AG10803 (cell line): ENCODE measurements around the gene IVD.

Experiments used
- DNase-seq: peaks from one replicate; pipeline ENCODE4 v3.0.0; 2010; ENCODE audit warnings: low read depth
- H3K4me3 ChIP-seq: 2 replicates; pipeline ENCODE4 v1.5.1; 2011; ENCODE audit warnings: mild to moderate bottlenecking, low read length, control low read depth
- TF ChIP-seq, protein P1 (sequence below): conservative IDR thresholded peaks from 2 replicates; pipeline ENCODE4 v1.5.1; 2011; ENCODE audit warnings: mild to moderate bottlenecking, low read length, control low read depth, inconsistent platforms

The IVD gene

DNA sequence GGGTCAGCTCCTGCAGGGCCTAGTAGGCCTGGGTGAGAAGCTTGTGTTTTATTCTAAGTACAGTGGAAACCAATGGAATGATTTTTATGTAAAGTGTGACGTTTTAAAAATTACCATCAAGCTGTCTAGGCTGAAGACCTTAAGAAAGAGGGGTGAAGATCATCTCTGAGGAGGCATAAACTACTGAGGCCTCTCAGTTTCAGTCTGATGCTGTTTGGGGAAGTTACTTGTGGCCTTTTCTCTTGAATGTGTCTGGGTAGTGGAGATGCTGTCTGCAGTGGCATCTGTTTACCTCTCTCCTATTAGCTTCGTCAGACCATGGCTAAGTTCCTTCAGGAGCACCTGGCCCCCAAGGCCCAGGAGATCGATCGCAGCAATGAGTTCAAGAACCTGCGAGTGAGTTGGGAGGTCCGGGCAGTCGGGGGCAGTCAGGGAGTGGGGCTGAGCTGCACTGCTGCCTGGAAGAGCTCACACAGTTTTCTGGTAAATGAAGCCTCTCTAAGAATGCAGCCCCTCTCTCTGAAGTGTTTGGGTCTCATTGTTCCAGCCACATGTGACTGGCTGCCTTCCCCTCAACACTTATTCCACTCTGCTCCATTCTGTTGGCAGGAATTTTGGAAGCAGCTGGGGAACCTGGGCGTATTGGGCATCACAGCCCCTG lies 1.9 kb downstream of the IVD start:
- no peak for DNase-seq
- TF ChIP-seq, protein P1, sequence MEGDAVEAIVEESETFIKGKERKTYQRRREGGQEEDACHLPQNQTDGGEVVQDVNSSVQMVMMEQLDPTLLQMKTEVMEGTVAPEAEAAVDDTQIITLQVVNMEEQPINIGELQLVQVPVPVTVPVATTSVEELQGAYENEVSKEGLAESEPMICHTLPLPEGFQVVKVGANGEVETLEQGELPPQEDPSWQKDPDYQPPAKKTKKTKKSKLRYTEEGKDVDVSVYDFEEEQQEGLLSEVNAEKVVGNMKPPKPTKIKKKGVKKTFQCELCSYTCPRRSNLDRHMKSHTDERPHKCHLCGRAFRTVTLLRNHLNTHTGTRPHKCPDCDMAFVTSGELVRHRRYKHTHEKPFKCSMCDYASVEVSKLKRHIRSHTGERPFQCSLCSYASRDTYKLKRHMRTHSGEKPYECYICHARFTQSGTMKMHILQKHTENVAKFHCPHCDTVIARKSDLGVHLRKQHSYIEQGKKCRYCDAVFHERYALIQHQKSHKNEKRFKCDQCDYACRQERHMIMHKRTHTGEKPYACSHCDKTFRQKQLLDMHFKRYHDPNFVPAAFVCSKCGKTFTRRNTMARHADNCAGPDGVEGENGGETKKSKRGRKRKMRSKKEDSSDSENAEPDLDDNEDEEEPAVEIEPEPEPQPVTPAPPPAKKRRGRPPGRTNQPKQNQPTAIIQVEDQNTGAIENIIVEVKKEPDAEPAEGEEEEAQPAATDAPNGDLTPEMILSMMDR = no peak
- no peak overlapping the region for H3K4me3 ChIP-seq

DNA sequence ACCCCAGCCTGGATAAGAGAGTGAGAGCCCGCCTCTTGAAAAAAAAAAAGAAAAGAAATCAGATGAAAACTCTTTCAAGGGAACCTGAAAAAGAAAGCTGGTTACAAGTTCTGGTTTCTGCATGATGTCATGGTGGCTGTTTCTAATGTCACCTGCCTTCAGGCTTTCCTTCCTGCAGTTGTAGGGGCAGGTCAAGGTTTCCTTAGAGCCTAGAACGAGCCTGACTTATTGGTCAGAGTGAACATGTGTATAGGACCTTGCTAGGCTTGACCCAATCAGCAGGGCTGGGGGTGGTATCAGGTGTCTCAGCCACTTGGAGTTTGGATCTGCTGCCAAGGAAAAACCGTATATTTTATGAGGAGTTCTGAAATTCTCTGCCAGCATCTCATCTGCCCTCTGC lies 3.8 kb downstream of the IVD start:
- TF ChIP-seq, protein P1 = no peak
- DNase-seq = no peak
- no peak overlapping the region for H3K4me3 ChIP-seq

DNA sequence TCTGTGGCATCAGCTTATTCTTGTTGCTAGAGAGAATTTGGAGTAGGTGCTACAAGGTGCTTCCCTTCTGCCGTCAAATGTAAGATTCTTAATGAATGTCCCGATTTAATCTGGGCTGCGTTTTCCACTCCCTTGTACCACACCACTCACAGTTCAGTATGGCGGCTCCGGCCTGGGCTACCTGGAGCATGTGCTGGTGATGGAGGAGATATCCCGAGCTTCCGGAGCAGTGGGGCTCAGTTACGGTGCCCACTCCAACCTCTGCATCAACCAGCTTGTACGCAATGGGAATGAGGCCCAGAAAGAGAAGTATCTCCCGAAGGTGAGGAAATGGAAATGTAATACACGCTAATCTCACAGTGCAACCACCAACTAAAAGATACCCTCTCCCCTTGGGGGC lies 4.9 kb downstream of the IVD start:
- no peak for DNase-seq
- no peak overlapping the region for H3K4me3 ChIP-seq
- TF ChIP-seq, protein P1 = no peak

DNA sequence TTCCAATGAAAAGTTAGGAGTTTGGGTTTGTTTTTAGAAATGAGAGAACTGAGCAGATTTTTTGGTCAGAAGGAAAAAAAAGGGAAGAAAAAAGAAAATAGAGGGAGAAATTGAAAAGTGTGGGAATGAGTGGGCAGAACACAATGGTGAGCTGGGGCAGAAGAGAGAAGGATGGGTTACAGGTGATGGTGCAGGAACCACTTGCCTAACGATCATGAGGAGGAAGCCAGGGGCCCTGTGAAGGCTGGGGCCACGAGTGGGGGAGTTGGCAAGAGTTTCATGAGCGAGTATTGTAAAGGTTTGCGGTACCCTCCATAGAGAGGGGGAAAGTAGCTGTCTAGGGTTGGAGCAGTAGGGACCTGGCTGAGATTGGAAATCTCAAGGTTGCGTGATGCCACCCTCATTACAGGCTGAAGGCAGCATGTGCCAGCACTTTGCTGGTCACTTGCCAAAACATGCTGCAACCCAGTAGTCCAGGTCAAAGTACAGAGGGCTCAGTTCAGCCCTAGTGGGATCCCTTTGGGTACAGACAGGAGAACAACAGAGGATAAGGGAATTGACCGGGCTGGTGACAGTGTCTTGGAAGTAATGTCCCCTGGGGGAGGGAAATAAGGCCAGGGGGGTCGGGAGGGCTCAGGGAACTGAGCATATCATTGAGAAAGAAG lies 6.6 kb downstream of the IVD start:
- TF ChIP-seq, protein P1 = no peak
- H3K4me3 ChIP-seq = no peak overlapping the region
- no peak for DNase-seq

DNA sequence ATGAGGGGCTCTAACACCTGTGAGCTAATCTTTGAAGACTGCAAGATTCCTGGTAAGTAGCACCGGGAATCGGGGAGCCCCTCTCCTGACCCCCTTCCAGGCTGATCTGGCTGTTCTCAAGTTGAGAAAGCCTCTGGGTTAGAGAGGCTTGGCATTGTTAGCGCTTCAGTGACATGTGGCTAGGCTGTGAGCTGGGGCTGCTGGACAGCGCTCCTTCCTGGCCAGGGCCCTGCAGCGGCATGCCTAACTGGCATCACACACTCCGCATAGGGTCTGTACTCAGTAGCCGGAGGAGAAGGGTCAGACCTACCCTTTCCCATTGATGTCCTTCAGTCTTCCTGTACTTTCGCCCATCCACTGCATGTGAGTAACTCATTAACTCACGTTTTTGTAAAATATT lies 7.4 kb downstream of the IVD start:
- no peak for DNase-seq
- TF ChIP-seq, protein P1 = no peak
- H3K4me3 ChIP-seq = no peak overlapping the region

DNA sequence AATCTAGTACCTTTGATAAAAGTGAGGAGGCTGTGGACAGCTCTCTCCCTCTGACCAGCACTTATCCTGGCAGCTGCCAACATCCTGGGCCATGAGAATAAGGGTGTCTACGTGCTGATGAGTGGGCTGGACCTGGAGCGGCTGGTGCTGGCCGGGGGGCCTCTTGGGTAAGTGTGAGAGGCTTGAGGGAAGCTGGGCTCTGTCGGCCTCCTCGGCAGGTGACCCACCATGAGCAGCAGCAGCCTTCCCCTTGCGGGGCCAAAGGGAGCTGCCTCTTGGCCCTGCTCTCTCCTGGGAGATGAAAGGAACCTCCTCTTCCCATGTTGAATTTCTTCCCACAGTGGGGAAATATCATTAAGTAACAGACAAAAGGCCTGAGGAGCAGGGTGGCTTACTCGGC lies 9.2 kb downstream of the IVD start:
- H3K4me3 ChIP-seq = no peak overlapping the region
- TF ChIP-seq, protein P1 = no peak
- DNase-seq = no peak

DNA sequence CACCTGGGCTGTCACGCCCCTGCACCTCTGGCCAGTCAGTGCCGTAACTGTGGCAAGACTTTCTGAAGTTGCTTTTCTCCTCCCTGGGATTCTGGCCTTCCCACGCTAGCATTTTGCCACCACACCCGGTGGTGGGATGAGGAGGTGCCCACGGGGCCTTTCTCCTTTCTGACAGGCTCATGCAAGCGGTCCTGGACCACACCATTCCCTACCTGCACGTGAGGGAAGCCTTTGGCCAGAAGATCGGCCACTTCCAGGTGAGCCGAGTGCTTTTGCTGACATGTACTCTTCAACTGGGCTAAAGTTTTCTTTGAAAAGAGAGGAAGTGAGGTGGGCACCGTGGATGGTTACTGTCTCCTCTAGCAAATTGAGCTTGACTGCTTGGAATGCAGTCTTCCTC lies 9.6 kb downstream of the IVD start:
- TF ChIP-seq, protein P1 = no peak
- no peak overlapping the region for H3K4me3 ChIP-seq
- DNase-seq = no peak
